ENCODE measurements around the gene VPS4B. TPM values are rescaled to one million over a fixed set of nuclear protein-coding genes. Genes with fewer than 3 reads are reported as not detected.

The VPS4B gene
- total and polyA plus RNA-seq, 2 donors (not counting 1 experiment from before 2014, with no cell fraction given) = 14.5 to 93.9 TPM

DNA sequence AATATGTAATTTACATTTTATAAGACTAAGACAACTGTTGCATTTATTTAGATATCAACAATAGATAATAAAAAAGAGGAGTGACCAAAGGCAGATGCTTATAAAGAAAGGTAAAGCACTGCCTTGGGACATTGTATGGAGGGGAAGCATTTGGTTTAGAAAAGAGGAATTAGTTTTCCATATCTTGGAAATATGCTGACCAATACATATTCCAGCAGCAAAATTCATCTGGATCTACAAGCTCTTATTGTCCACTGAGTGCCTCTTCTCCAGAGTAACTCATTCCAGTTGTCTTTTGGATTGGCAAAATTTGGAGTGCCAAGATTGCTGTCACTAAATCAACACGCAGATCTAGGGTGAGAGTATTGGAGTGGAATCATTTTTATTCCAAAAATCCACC lies 8.9 kb upstream of the VPS4B start:
- ATAC-seq (ENCODE audit: low read depth) (no peak), DNase-seq (no peak)
- Mint-ChIP-seq H3K4me3 (no peak overlapping the region), H3K27ac (no peak overlapping the region), H3K27me3 (peaks cover 34% of the 10 kb centered on the region), H3K9me3 (ENCODE audit: insufficient read depth) (no peaks in the 10 kb centered on the region), H3K4me1 (no peaks in the 10 kb centered on the region)
- Histone ChIP-seq H3K27me3 (replicated peaks in 1 of 4; ENCODE audit: control extremely low read depth in 1 of 4, control insufficient read depth in 3 of 4, insufficient read depth in 4 of 4, low read length in 3 of 4) (no peaks in the 10 kb centered on the region), H3K4me2 (replicated peaks; ENCODE audit: low read depth, low read length, poor library complexity, severe bottlenecking) (no peak overlapping the region), H3K4me1 (ENCODE audit: control insufficient read depth in 2 of 2, insufficient read depth in 2 of 2, low read length in 2 of 2) (no peaks in the 10 kb centered on the region), H2AFZ (ENCODE audit: insufficient read depth, low read depth, low read length, poor library complexity, severe bottlenecking) (no peak overlapping the region), H3K36me3 (replicated peaks in 1 of 2; ENCODE audit: control extremely low read depth in 1 of 2, control insufficient read depth in 1 of 2, extremely low read depth in 1 of 2, insufficient read depth in 2 of 2, low read length in 1 of 2) (no peaks in the 10 kb centered on the region), H4K20me1 (ENCODE audit: control insufficient read depth, insufficient read depth, low read length, poor library complexity, severe bottlenecking) (no peaks in the 10 kb centered on the region), H3K79me2 (ENCODE audit: control insufficient read depth, insufficient read depth, low read length) (no peaks in the 10 kb centered on the region), H3K9me3 (ENCODE audit: control extremely low read depth in 1 of 3, control insufficient read depth in 2 of 3, insufficient read depth in 1 of 3, low read length in 2 of 3) (no peaks in the 10 kb centered on the region), H3K4me3 (ENCODE audit: control extremely low read depth in 1 of 5, extremely low read depth in 1 of 5, insufficient read depth in 1 of 5, low read depth in 2 of 5, low read length in 4 of 5) (no peak overlapping the region), H3K27ac (ENCODE audit: low read length in 2 of 2) (no peak overlapping the region), H3K9ac (ENCODE audit: low read length) (no peak overlapping the region)
- CTCF ChIA-PET = interaction anchor here (1.3 kb wide), 1 partner anchor 8 kb away, joined by 5 read pairs; no protein-coding TSS in a partner anchor
- WGBS (ENCODE audit: insufficient coverage) = no CpG with 5 or more reads among the region's 1 CpG
- intact Hi-C loops (cut with micrococcal nuclease) = no loop called here
- no peak for TF ChIP-seq EZH2 (IDR thresholded peaks at IDR 0.05; ENCODE audit: borderline replicate concordance, insufficient read depth, low read depth, low read length, poor library complexity, severe bottlenecking)
- no peak for TF ChIP-seq CTCF (IDR thresholded peaks at IDR 0.05)
- POLR2A ChIA-PET = no interaction called here

DNA sequence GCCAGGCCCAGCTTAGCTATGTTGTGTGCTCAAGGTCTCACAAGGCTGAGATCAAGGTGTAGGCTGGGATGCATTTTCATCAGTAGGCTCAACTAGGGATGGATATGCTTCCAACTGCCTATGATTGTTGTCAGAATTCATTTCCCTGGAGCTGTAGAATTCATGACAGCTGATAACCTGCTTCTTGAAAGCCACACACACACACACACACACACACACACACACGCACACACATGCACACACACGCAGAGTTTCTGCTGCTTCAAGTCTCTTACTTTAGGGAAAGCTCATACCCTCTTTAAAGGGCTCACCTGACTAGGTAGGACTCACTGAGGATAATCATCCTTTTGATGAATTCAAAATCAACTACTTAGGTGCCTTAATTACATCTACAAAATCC lies 8.2 kb upstream of the VPS4B start:
- no peak overlapping the region for H3K27ac Mint-ChIP-seq
- no peak overlapping the region for H3K4me2 ChIP-seq (replicated peaks; ENCODE audit: low read depth, low read length, poor library complexity, severe bottlenecking)
- 65% methylated on average over 2 of the region's 2 CpGs for WGBS (ENCODE audit: insufficient coverage)
- no peak overlapping the region for H3K27ac ChIP-seq (ENCODE audit: low read length in 2 of 2)
- no peak overlapping the region for H3K9ac ChIP-seq (ENCODE audit: low read length)
- ATAC-seq (ENCODE audit: low read depth) (no peak), DNase-seq (no peak)
- intact Hi-C loops (cut with micrococcal nuclease) = no loop called here
- H3K4me1 ChIP-seq (ENCODE audit: control insufficient read depth in 2 of 2, insufficient read depth in 2 of 2, low read length in 2 of 2) = no peaks in the 10 kb centered on the region
- no peak overlapping the region for H3K4me3 Mint-ChIP-seq
- no peak overlapping the region for H2AFZ ChIP-seq (ENCODE audit: insufficient read depth, low read depth, low read length, poor library complexity, severe bottlenecking)
- no peaks in the 10 kb centered on the region for H3K27me3 ChIP-seq (replicated peaks in 1 of 4; ENCODE audit: control extremely low read depth in 1 of 4, control insufficient read depth in 3 of 4, insufficient read depth in 4 of 4, low read length in 3 of 4)
- H3K9me3 ChIP-seq (ENCODE audit: control extremely low read depth in 1 of 3, control insufficient read depth in 2 of 3, insufficient read depth in 1 of 3, low read length in 2 of 3) = no peaks in the 10 kb centered on the region
- H3K36me3 ChIP-seq (replicated peaks in 1 of 2; ENCODE audit: control extremely low read depth in 1 of 2, control insufficient read depth in 1 of 2, extremely low read depth in 1 of 2, insufficient read depth in 2 of 2, low read length in 1 of 2) = no peaks in the 10 kb centered on the region
- peaks cover 37% of the 10 kb centered on the region for H3K27me3 Mint-ChIP-seq
- TF ChIP-seq EZH2 (IDR thresholded peaks at IDR 0.05; ENCODE audit: borderline replicate concordance, insufficient read depth, low read depth, low read length, poor library complexity, severe bottlenecking) (no peak), CTCF (IDR thresholded peaks at IDR 0.05) (no peak)
- H3K79me2 ChIP-seq (ENCODE audit: control insufficient read depth, insufficient read depth, low read length) = no peaks in the 10 kb centered on the region
- no peaks in the 10 kb centered on the region for H3K4me1 Mint-ChIP-seq
- ChIA-PET CTCF (interaction anchor here (1.3 kb wide), 1 partner anchor 8 kb away, joined by 5 read pairs; no protein-coding TSS in a partner anchor), POLR2A (no interaction called here)
- no peaks in the 10 kb centered on the region for H3K9me3 Mint-ChIP-seq (ENCODE audit: insufficient read depth)
- H3K4me3 ChIP-seq (ENCODE audit: control extremely low read depth in 1 of 5, extremely low read depth in 1 of 5, insufficient read depth in 1 of 5, low read depth in 2 of 5, low read length in 4 of 5) = no peak overlapping the region
- H4K20me1 ChIP-seq (ENCODE audit: control insufficient read depth, insufficient read depth, low read length, poor library complexity, severe bottlenecking) = no peaks in the 10 kb centered on the region
